ENCODE measurements around the gene HDAC8. TPM values are rescaled to one million over a fixed set of nuclear protein-coding genes. Genes with fewer than 3 reads are reported as not detected.

Gene HDAC8
- total RNA-seq, 1 experiment from 2014 or later, result 21.4 TPM

DNA sequence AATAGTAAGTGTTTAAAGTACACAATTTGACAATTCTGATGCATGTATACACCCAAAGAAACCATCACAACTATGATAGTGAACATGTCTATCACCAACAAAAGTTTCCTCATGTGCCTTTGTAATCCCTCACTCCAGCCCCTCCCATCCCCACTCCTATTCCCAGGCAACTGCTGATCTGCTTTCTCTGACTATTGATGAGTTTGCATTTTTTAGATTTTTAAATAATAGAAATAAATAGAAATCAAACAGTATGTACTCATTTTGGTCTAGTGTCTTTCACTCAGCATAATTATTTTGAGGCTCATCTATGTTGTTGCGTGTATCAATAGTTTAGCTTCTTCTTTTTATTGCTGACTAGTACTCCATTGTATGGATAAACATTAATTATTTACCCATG lies 290.3 kb downstream of the HDAC8 start:
- no peak overlapping the region for H2BK12ac ChIP-seq (ENCODE audit: insufficient read length, low read depth, low read length)
- peaks cover 48 to 51% of the 10 kb centered on the region in 2 experiments for H3K9me3 Mint-ChIP-seq
- no peak overlapping the region for H3K4me2 ChIP-seq (ENCODE audit: insufficient read depth, insufficient read length, low read length)
- no peak overlapping the region for H3K9ac ChIP-seq (ENCODE audit: extremely low read depth, insufficient read length, low read length)
- H4K20me1 ChIP-seq (ENCODE audit: control insufficient read depth, insufficient read depth, insufficient read length), result no peaks in the 10 kb centered on the region
- no peak overlapping the region for H2BK20ac ChIP-seq (ENCODE audit: low read depth, low read length, poor library complexity, severe bottlenecking)
- H3K4me1 ChIP-seq (ENCODE audit: insufficient read depth, low read length), result no peaks in the 10 kb centered on the region
- no CpG with 5 or more reads among the region's 1 CpG for WGBS (ENCODE audit: extremely low coverage, insufficient read length, low lambda C conversion rate)
- H3K27ac ChIP-seq (ENCODE audit: insufficient read length, low read depth, low read length), result no peak overlapping the region
- no peak overlapping the region for H2BK5ac ChIP-seq (ENCODE audit: insufficient read length, low read length)
- H3K36me3 Mint-ChIP-seq (ENCODE audit: insufficient read depth in 1 of 3, low read depth in 3 of 3), result no peaks in the 10 kb centered on the region
- H3K23me2 ChIP-seq (ENCODE audit: insufficient read length, low read depth, low read length, poor library complexity, severe bottlenecking), result no peaks in the 10 kb centered on the region
- no peak overlapping the region for H3K14ac ChIP-seq (ENCODE audit: insufficient read depth, low read length)
- no peak overlapping the region for H3T11ph ChIP-seq (ENCODE audit: low read length)
- no peak overlapping the region for H3K27ac Mint-ChIP-seq
- H3K4me1 Mint-ChIP-seq, result peaks cover 5 to 6% of the 10 kb centered on the region in 2 experiments; a peak in 2 of 4 replicates
- H4K5ac ChIP-seq (ENCODE audit: insufficient read length, low read depth, low read length), result no peak overlapping the region
- no peak overlapping the region for H3K4me3 Mint-ChIP-seq
- no peaks in the 10 kb centered on the region for H3K79me2 ChIP-seq (ENCODE audit: insufficient read depth, low read length)
- H4K91ac ChIP-seq (ENCODE audit: insufficient read length, low read depth, low read length), result no peak overlapping the region
- TF ChIP-seq, protein P1, sequence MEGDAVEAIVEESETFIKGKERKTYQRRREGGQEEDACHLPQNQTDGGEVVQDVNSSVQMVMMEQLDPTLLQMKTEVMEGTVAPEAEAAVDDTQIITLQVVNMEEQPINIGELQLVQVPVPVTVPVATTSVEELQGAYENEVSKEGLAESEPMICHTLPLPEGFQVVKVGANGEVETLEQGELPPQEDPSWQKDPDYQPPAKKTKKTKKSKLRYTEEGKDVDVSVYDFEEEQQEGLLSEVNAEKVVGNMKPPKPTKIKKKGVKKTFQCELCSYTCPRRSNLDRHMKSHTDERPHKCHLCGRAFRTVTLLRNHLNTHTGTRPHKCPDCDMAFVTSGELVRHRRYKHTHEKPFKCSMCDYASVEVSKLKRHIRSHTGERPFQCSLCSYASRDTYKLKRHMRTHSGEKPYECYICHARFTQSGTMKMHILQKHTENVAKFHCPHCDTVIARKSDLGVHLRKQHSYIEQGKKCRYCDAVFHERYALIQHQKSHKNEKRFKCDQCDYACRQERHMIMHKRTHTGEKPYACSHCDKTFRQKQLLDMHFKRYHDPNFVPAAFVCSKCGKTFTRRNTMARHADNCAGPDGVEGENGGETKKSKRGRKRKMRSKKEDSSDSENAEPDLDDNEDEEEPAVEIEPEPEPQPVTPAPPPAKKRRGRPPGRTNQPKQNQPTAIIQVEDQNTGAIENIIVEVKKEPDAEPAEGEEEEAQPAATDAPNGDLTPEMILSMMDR (conservative IDR thresholded peaks at IDR 0.05), result no peak
- H2AK5ac ChIP-seq (ENCODE audit: insufficient read length, low read length), result no peak overlapping the region
- H3K18ac ChIP-seq (ENCODE audit: insufficient read length, low read depth, low read length), result no peak overlapping the region
- no peak overlapping the region for H4K8ac ChIP-seq (replicated peaks; ENCODE audit: insufficient read length, low read depth, low read length)
- H3K79me1 ChIP-seq (ENCODE audit: insufficient read depth, low read depth, low read length, poor library complexity, severe bottlenecking), result no peaks in the 10 kb centered on the region
- H3K23ac ChIP-seq (ENCODE audit: insufficient read length, low read depth, low read length), result no peak overlapping the region
- no peaks in the 10 kb centered on the region for H3K27me3 ChIP-seq (ENCODE audit: insufficient read depth, low read length)
- H2AFZ ChIP-seq (ENCODE audit: low read length), result no peak overlapping the region
- no peaks in the 10 kb centered on the region for H3K9me3 ChIP-seq (ENCODE audit: control insufficient read depth, low read depth, low read length)
- DNase-seq, result no peak
- H2BK15ac ChIP-seq (ENCODE audit: low read depth, low read length), result no peak overlapping the region
- H3K4ac ChIP-seq (ENCODE audit: low read depth, low read length), result no peak overlapping the region
- H3K27me3 Mint-ChIP-seq (ENCODE audit: low read depth), result peaks cover 2% of the 10 kb centered on the region
- no peak overlapping the region for H2BK120ac ChIP-seq (ENCODE audit: low read depth, low read length, poor library complexity, severe bottlenecking)
- no peak overlapping the region for H3K56ac ChIP-seq (ENCODE audit: insufficient read length, low read depth, low read length)
